Hematopoietic multipotent progenitor cell treated with erythropoietin and hydrocortisone succinate and interleukin-3 and kit ligand, for 6 days (in vitro differentiated cells): ENCODE results near the gene CPA5.

ENCODE experiments used
- DNase-seq: peaks from one replicate; pipeline ENCODE4 v3.0.0-alpha.2; 2015

Gene CPA5

GRCh38 chr7:130380861-130381455 lies 36.3 kb downstream of the CPA5 start:
- DNase-seq, result no peak

GRCh38 chr7:130381468-130382312 lies 37.1 kb downstream of the CPA5 start:
- no peak for DNase-seq

- DNase-seq, result no peak
Observed at GRCh38 chr7:130383187-130383980, 38.8 kb downstream of the CPA5 start.

- no peak for DNase-seq
Observed at GRCh38 chr7:130384371-130384801, 39.8 kb downstream of the CPA5 start.

GRCh38 chr7:130384841-130385599 lies 40.4 kb downstream of the CPA5 start:
- no peak for DNase-seq

GRCh38 chr7:130385600-130386066 lies 41.0 kb downstream of the CPA5 start:
- DNase-seq, result no peak

- no peak for DNase-seq
Observed at GRCh38 chr7:130386876-130387275, 42.3 kb downstream of the CPA5 start.

GRCh38 chr7:130387306-130387627 lies 42.7 kb downstream of the CPA5 start:
- no peak for DNase-seq

GRCh38 chr7:130387628-130388403 lies 43.2 kb downstream of the CPA5 start:
- no peak for DNase-seq

- no peak for DNase-seq
Observed at GRCh38 chr7:130388671-130389070, 44.1 kb downstream of the CPA5 start.

- DNase-seq, result no peak
Observed at GRCh38 chr7:130390486-130390885, 45.9 kb downstream of the CPA5 start.

GRCh38 chr7:130393101-130393561 lies 48.5 kb downstream of the CPA5 start:
- peak; percentile 18 for DNase-seq

- DNase-seq, result peak; percentile 37
Observed at GRCh38 chr7:130393841-130394411, 49.3 kb downstream of the CPA5 start.

GRCh38 chr7:130394421-130395195 lies 50.0 kb downstream of the CPA5 start:
- DNase-seq, result peak; percentile 88

- DNase-seq, result no peak
Observed at GRCh38 chr7:130395421-130395820, 50.8 kb downstream of the CPA5 start.

- no peak for DNase-seq
Observed at GRCh38 chr7:130396109-130396508, 51.5 kb downstream of the CPA5 start.

- DNase-seq, result no peak
Observed at GRCh38 chr7:130397051-130397757, 52.6 kb downstream of the CPA5 start.

GRCh38 chr7:130397758-130398073 lies 53.1 kb downstream of the CPA5 start:
- DNase-seq, result no peak

GRCh38 chr7:130398526-130399090 lies 54.0 kb downstream of the CPA5 start:
- DNase-seq, result no peak

- no peak for DNase-seq
Observed at GRCh38 chr7:130400120-130400572, 55.5 kb downstream of the CPA5 start.
